HG02610 (cell line): ENCODE data around the gene EPHA8.

Experiments used
- ATAC-seq: cut with Tn5 transposase; IDR thresholded peaks from one replicate; pipeline ENCODE4 v1.9.1; 2021; ENCODE audit warnings: mild to moderate bottlenecking, moderate library complexity; ENCODE audit not compliant: unreplicated experiment

Gene EPHA8

GRCh38 chr1:22587247-22587646 lies 24.0 kb downstream of the EPHA8 start:
- ATAC-seq, result no peak

GRCh38 chr1:22588899-22589422 lies 25.7 kb downstream of the EPHA8 start:
- no peak for ATAC-seq

GRCh38 chr1:22591576-22591975 lies 28.3 kb downstream of the EPHA8 start:
- no peak for ATAC-seq

- no peak for ATAC-seq
Measured at GRCh38 chr1:22592051-22592450, 28.8 kb downstream of the EPHA8 start.

GRCh38 chr1:22592919-22593790 lies 29.9 kb downstream of the EPHA8 start:
- no peak for ATAC-seq

- ATAC-seq, result no peak
Measured at GRCh38 chr1:22594396-22594795, 31.1 kb downstream of the EPHA8 start.

GRCh38 chr1:22595108-22595507 lies 31.8 kb downstream of the EPHA8 start:
- ATAC-seq, result no peak

GRCh38 chr1:22597301-22597965 lies 34.1 kb downstream of the EPHA8 start:
- ATAC-seq, result no peak

GRCh38 chr1:22597996-22598395 lies 34.7 kb downstream of the EPHA8 start:
- no peak for ATAC-seq

GRCh38 chr1:22598736-22599135 lies 35.4 kb downstream of the EPHA8 start:
- no peak for ATAC-seq

- no peak for ATAC-seq
Measured at GRCh38 chr1:22600071-22600816, 37.0 kb downstream of the EPHA8 start.

GRCh38 chr1:22600817-22601605 lies 37.7 kb downstream of the EPHA8 start:
- ATAC-seq, result no peak

- no peak for ATAC-seq
Measured at GRCh38 chr1:22601610-22602009, 38.3 kb downstream of the EPHA8 start.

- ATAC-seq, result no peak
Measured at GRCh38 chr1:22602060-22602740, 38.9 kb downstream of the EPHA8 start.

GRCh38 chr1:22606161-22606560 lies 42.9 kb downstream of the EPHA8 start:
- no peak for ATAC-seq

GRCh38 chr1:22607154-22607553 lies 43.9 kb downstream of the EPHA8 start:
- ATAC-seq, result no peak

- no peak for ATAC-seq
Measured at GRCh38 chr1:22608361-22608760, 45.1 kb downstream of the EPHA8 start.

GRCh38 chr1:22609291-22609690 lies 46.0 kb downstream of the EPHA8 start:
- no peak for ATAC-seq

- no peak for ATAC-seq
Measured at GRCh38 chr1:22611530-22611947, 48.2 kb downstream of the EPHA8 start.
